Measurements from ENCODE around the gene MEGF11. TPM values are rescaled to one million over a fixed set of nuclear protein-coding genes. Genes with fewer than 3 reads are reported as not detected.

Gene MEGF11
- total RNA-seq, 4 donors from 2014 or later: 0.76 TPM; not detected in 3

- DNase-seq: no peak
- H3K9me3 ChIP-seq: no peaks in the 10 kb centered on the region
- H3K4me3 ChIP-seq: no peak overlapping the region
- intact Hi-C loops (cut with DNase I; ENCODE audit: low total_unique reads): no loop called here
- TF ChIP-seq, protein P1, sequence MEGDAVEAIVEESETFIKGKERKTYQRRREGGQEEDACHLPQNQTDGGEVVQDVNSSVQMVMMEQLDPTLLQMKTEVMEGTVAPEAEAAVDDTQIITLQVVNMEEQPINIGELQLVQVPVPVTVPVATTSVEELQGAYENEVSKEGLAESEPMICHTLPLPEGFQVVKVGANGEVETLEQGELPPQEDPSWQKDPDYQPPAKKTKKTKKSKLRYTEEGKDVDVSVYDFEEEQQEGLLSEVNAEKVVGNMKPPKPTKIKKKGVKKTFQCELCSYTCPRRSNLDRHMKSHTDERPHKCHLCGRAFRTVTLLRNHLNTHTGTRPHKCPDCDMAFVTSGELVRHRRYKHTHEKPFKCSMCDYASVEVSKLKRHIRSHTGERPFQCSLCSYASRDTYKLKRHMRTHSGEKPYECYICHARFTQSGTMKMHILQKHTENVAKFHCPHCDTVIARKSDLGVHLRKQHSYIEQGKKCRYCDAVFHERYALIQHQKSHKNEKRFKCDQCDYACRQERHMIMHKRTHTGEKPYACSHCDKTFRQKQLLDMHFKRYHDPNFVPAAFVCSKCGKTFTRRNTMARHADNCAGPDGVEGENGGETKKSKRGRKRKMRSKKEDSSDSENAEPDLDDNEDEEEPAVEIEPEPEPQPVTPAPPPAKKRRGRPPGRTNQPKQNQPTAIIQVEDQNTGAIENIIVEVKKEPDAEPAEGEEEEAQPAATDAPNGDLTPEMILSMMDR (IDR thresholded peaks at IDR 0.05): no peak
- no peak for TF ChIP-seq POLR2A (IDR thresholded peaks at IDR 0.05)
- no peaks in the 10 kb centered on the region for H3K27me3 ChIP-seq
- no peaks in the 10 kb centered on the region for H3K36me3 ChIP-seq
- no peaks in the 10 kb centered on the region for H3K4me1 ChIP-seq
- H3K27ac ChIP-seq: no peak overlapping the region
These were observed 151.7 kb downstream of the MEGF11 start for GRCh38 chr15:66101715-66102395.

DNA sequence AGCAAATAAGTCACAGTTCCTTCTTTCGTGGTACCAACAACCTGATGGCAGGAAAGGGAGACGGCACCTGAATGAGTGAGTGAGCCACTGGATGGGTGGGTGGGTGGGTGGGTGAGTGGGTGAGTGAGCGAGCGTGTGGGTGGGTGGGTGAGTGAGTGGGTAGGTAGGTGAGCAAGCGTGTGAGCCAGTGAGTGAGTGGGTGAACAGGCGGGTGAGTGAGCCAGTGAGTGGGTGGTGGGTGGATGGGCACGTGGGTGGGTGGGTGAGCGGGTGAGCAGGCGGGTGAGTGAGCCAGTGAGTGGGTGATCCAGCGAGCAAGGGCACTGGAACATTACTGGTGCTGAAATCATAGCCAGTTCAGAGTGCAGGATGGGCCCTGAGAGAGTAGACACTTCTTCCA, 152.8 kb downstream of the MEGF11 start:
- no peaks in the 10 kb centered on the region for H3K36me3 ChIP-seq
- H3K4me3 ChIP-seq: no peak overlapping the region
- no peak for DNase-seq
- no peaks in the 10 kb centered on the region for H3K4me1 ChIP-seq
- no peaks in the 10 kb centered on the region for H3K9me3 ChIP-seq
- TF ChIP-seq, protein P1 (IDR thresholded peaks at IDR 0.05): no peak
- TF ChIP-seq POLR2A (IDR thresholded peaks at IDR 0.05): no peak
- no peak overlapping the region for H3K27ac ChIP-seq
- no peaks in the 10 kb centered on the region for H3K27me3 ChIP-seq
- intact Hi-C loops (cut with DNase I; ENCODE audit: low total_unique reads): no loop called here

GRCh38 chr15:66099950-66100671, 153.4 kb downstream of the MEGF11 start:
- intact Hi-C loops (cut with DNase I; ENCODE audit: low total_unique reads): no loop called here
- no peak overlapping the region for H3K4me3 ChIP-seq
- H3K36me3 ChIP-seq: no peaks in the 10 kb centered on the region
- H3K9me3 ChIP-seq: no peaks in the 10 kb centered on the region
- no peak for TF ChIP-seq POLR2A (IDR thresholded peaks at IDR 0.05)
- TF ChIP-seq, protein P1 (IDR thresholded peaks at IDR 0.05): no peak
- H3K4me1 ChIP-seq: no peaks in the 10 kb centered on the region
- DNase-seq: no peak
- no peak overlapping the region for H3K27ac ChIP-seq
- no peaks in the 10 kb centered on the region for H3K27me3 ChIP-seq

- no peaks in the 10 kb centered on the region for H3K4me1 ChIP-seq
- H3K27me3 ChIP-seq: no peaks in the 10 kb centered on the region
- no peak overlapping the region for H3K4me3 ChIP-seq
- TF ChIP-seq, protein P1 (IDR thresholded peaks at IDR 0.05): no peak
- TF ChIP-seq POLR2A (IDR thresholded peaks at IDR 0.05): no peak
- no peak overlapping the region for H3K27ac ChIP-seq
- intact Hi-C loops (cut with DNase I; ENCODE audit: low total_unique reads): no loop called here
- no peaks in the 10 kb centered on the region for H3K9me3 ChIP-seq
- no peaks in the 10 kb centered on the region for H3K36me3 ChIP-seq
- DNase-seq: no peak
These were observed 155.6 kb downstream of the MEGF11 start for GRCh38 chr15:66098022-66098363.

All from uterus (tissue), 4 donors.